ENCODE results near the gene OTUD4.
A peak's percentile ranks its signal among the peaks of the same experiment; 100 is the strongest.

Gene OTUD4, protein sequence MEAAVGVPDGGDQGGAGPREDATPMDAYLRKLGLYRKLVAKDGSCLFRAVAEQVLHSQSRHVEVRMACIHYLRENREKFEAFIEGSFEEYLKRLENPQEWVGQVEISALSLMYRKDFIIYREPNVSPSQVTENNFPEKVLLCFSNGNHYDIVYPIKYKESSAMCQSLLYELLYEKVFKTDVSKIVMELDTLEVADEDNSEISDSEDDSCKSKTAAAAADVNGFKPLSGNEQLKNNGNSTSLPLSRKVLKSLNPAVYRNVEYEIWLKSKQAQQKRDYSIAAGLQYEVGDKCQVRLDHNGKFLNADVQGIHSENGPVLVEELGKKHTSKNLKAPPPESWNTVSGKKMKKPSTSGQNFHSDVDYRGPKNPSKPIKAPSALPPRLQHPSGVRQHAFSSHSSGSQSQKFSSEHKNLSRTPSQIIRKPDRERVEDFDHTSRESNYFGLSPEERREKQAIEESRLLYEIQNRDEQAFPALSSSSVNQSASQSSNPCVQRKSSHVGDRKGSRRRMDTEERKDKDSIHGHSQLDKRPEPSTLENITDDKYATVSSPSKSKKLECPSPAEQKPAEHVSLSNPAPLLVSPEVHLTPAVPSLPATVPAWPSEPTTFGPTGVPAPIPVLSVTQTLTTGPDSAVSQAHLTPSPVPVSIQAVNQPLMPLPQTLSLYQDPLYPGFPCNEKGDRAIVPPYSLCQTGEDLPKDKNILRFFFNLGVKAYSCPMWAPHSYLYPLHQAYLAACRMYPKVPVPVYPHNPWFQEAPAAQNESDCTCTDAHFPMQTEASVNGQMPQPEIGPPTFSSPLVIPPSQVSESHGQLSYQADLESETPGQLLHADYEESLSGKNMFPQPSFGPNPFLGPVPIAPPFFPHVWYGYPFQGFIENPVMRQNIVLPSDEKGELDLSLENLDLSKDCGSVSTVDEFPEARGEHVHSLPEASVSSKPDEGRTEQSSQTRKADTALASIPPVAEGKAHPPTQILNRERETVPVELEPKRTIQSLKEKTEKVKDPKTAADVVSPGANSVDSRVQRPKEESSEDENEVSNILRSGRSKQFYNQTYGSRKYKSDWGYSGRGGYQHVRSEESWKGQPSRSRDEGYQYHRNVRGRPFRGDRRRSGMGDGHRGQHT

DNA sequence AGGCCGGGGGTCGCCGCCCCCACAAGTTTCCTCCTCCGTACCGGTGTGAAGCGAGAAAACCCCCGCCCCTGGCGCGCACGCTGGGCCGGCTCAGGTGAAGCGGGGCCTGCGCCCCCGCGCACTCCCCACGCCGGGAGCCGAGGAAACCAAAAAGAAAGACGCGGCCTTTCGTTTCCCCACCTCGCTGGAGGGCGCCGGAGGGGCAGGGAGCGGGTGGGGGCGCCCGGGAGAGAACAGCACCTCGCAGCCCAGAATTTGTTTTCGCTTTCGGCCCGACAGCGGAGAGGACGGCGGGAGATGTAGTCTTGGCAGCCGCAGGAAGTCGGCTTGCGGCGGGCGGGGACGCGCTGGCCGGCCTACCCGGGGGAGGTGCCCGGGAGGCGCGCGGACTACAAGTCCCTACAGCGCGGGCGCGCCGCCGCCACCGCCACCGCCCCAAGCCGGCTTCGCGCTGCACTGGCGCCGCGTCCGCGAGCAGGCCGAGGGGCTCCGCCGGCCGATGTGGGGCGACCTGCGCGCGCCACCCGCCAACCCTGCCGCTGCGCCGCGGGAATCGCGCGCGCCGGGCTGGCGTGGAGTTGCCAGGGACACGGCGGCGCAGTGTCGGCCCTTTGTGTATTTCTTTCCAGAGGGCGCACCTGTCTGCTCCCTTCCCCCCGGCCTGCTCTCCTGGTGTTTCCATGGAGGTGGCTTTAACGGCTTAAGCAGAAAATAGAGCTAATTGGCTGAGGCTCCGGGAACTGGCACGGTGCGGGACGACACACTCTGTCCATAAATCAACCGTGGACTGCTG is at the start of gene OTUD4:
TSS of gene OTUD4 (minus strand) at position 292 of the 793 bp plus-strand sequence. CDS start 616 bp downstream, outside the sequence.
- Histone ChIP-seq H3K27ac (ENCODE audit: extremely low read depth, low read depth, low read length) (peak within 1 kb of the TSS; percentile 73), H3K4me3 (ENCODE audit: low read depth, low read length) (peak within 1 kb of the TSS; percentile 66), H3K36me3 (ENCODE audit: control insufficient read depth in 2 of 2, insufficient read depth in 1 of 2, low read length in 2 of 2) (no peaks in the 10 kb centered on the region; a peak in 1 of 3 replicates), H3K4me1 (ENCODE audit: control insufficient read depth, insufficient read depth, low read length) (no peaks in the 10 kb centered on the region; the same call in 1 of the 2 replicates), H3K9me3 (ENCODE audit: control insufficient read depth, insufficient read depth, low read depth, low read length) (no peaks in the 10 kb centered on the region)
- ChIA-PET POLR2A (no interaction called here), CTCF (interaction anchor here (0.5 to 0.7 kb wide), 2 partner anchors 8 to 452 kb away, joined by 3 read pairs; no protein-coding TSS in a partner anchor)
- TF ChIP-seq ZNF792 (tag by site-specific recombination; IDR thresholded peaks at IDR 0.05): no peak
- TF ChIP-seq GLIS2 (tag by site-specific recombination; IDR thresholded peaks at IDR 0.05): peak; percentile 79
- TF ChIP-seq, protein P1, sequence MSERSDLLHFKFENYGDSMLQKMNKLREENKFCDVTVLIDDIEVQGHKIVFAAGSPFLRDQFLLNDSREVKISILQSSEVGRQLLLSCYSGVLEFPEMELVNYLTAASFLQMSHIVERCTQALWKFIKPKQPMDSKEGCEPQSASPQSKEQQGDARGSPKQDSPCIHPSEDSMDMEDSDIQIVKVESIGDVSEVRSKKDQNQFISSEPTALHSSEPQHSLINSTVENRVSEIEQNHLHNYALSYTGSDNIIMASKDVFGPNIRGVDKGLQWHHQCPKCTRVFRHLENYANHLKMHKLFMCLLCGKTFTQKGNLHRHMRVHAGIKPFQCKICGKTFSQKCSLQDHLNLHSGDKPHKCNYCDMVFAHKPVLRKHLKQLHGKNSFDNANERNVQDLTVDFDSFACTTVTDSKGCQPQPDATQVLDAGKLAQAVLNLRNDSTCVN (tag by site-specific recombination; optimal IDR thresholded peaks at IDR 0.05): peak; percentile 84
- peak; percentile 62; the same call in 1 of the 2 replicates for TF ChIP-seq PRDM1 (tag by site-specific recombination; IDR thresholded peaks at IDR 0.05)
- TF ChIP-seq KLF9 (tag by site-specific recombination; IDR thresholded peaks at IDR 0.05; ENCODE audit: low read depth): 0 out of 2 replicates have a peak, but pooled peaks have one; percentile 13
- TF ChIP-seq ZFP41 (tag by site-specific recombination; IDR thresholded peaks at IDR 0.05; ENCODE audit: borderline replicate concordance): no peak
- TF ChIP-seq ZNF366 (tag by site-specific recombination; conservative IDR thresholded peaks at IDR 0.05): no peak
- TF ChIP-seq GFI1B (tag by site-specific recombination; IDR thresholded peaks at IDR 0.05): no peak
- no peak for TF ChIP-seq OVOL3 (tag by site-specific recombination; IDR thresholded peaks at IDR 0.05)
- no peak for TF ChIP-seq ZNF510 (tag by site-specific recombination; IDR thresholded peaks at IDR 0.05; ENCODE audit: insufficient replicate concordance)
- TF ChIP-seq, protein P2, sequence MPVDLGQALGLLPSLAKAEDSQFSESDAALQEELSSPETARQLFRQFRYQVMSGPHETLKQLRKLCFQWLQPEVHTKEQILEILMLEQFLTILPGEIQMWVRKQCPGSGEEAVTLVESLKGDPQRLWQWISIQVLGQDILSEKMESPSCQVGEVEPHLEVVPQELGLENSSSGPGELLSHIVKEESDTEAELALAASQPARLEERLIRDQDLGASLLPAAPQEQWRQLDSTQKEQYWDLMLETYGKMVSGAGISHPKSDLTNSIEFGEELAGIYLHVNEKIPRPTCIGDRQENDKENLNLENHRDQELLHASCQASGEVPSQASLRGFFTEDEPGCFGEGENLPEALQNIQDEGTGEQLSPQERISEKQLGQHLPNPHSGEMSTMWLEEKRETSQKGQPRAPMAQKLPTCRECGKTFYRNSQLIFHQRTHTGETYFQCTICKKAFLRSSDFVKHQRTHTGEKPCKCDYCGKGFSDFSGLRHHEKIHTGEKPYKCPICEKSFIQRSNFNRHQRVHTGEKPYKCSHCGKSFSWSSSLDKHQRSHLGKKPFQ (tag by site-specific recombination; IDR thresholded peaks at IDR 0.05): 0 out of 2 replicates have a peak, but pooled peaks have one; percentile 53
- TF ChIP-seq, protein P3, sequence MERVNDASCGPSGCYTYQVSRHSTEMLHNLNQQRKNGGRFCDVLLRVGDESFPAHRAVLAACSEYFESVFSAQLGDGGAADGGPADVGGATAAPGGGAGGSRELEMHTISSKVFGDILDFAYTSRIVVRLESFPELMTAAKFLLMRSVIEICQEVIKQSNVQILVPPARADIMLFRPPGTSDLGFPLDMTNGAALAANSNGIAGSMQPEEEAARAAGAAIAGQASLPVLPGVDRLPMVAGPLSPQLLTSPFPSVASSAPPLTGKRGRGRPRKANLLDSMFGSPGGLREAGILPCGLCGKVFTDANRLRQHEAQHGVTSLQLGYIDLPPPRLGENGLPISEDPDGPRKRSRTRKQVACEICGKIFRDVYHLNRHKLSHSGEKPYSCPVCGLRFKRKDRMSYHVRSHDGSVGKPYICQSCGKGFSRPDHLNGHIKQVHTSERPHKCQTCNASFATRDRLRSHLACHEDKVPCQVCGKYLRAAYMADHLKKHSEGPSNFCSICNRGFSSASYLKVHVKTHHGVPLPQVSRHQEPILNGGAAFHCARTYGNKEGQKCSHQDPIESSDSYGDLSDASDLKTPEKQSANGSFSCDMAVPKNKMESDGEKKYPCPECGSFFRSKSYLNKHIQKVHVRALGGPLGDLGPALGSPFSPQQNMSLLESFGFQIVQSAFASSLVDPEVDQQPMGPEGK (tag by site-specific recombination; IDR thresholded peaks at IDR 0.05): peak; percentile 75
- TF ChIP-seq ZBTB8A (tag by site-specific recombination; IDR thresholded peaks at IDR 0.05): peak; percentile 96
- peak; percentile 71 for TF ChIP-seq IKZF3 (tag by site-specific recombination; IDR thresholded peaks at IDR 0.05)
- TF ChIP-seq, protein P4, sequence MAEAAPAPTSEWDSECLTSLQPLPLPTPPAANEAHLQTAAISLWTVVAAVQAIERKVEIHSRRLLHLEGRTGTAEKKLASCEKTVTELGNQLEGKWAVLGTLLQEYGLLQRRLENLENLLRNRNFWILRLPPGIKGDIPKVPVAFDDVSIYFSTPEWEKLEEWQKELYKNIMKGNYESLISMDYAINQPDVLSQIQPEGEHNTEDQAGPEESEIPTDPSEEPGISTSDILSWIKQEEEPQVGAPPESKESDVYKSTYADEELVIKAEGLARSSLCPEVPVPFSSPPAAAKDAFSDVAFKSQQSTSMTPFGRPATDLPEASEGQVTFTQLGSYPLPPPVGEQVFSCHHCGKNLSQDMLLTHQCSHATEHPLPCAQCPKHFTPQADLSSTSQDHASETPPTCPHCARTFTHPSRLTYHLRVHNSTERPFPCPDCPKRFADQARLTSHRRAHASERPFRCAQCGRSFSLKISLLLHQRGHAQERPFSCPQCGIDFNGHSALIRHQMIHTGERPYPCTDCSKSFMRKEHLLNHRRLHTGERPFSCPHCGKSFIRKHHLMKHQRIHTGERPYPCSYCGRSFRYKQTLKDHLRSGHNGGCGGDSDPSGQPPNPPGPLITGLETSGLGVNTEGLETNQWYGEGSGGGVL (tag by site-specific recombination; IDR thresholded peaks at IDR 0.05): peak; percentile 22; the same call in 1 of the 2 replicates
- TF ChIP-seq ZXDB (tag by site-specific recombination; IDR thresholded peaks at IDR 0.05): peak; percentile 20; the same call in 1 of the 2 replicates
- TF ChIP-seq, protein P5, sequence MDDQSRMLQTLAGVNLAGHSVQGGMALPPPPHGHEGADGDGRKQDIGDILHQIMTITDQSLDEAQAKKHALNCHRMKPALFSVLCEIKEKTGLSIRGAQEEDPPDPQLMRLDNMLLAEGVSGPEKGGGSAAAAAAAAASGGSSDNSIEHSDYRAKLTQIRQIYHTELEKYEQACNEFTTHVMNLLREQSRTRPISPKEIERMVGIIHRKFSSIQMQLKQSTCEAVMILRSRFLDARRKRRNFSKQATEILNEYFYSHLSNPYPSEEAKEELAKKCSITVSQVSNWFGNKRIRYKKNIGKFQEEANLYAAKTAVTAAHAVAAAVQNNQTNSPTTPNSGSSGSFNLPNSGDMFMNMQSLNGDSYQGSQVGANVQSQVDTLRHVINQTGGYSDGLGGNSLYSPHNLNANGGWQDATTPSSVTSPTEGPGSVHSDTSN (CRISPR knock-in tag; IDR thresholded peaks at IDR 0.05): 0 out of 2 replicates have a peak, but pooled peaks have one; percentile 24
- 0 out of 2 replicates have a peak, but pooled peaks have one; percentile 21 for TF ChIP-seq ZNF501 (tag by site-specific recombination; IDR thresholded peaks at IDR 0.05)
- TF ChIP-seq SP2 (tag by site-specific recombination; IDR thresholded peaks at IDR 0.05): peak; percentile 56
- no peak for TF ChIP-seq ZBTB7A (tag by site-specific recombination; IDR thresholded peaks at IDR 0.05; ENCODE audit: low read depth)
- TF ChIP-seq, protein P6, sequence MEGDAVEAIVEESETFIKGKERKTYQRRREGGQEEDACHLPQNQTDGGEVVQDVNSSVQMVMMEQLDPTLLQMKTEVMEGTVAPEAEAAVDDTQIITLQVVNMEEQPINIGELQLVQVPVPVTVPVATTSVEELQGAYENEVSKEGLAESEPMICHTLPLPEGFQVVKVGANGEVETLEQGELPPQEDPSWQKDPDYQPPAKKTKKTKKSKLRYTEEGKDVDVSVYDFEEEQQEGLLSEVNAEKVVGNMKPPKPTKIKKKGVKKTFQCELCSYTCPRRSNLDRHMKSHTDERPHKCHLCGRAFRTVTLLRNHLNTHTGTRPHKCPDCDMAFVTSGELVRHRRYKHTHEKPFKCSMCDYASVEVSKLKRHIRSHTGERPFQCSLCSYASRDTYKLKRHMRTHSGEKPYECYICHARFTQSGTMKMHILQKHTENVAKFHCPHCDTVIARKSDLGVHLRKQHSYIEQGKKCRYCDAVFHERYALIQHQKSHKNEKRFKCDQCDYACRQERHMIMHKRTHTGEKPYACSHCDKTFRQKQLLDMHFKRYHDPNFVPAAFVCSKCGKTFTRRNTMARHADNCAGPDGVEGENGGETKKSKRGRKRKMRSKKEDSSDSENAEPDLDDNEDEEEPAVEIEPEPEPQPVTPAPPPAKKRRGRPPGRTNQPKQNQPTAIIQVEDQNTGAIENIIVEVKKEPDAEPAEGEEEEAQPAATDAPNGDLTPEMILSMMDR (tag by site-specific recombination; IDR thresholded peaks at IDR 0.05): peak; percentile 58
- TF ChIP-seq ZEB2 (tag by site-specific recombination; IDR thresholded peaks at IDR 0.05): peak; percentile 20; the same call in 1 of the 2 replicates
- peak; percentile 76 for TF ChIP-seq ZBTB20 (tag by site-specific recombination; IDR thresholded peaks at IDR 0.05)
